Neuronal stem cell (in vitro differentiated cells): ENCODE data around the gene FOXP1.

Experiments
- DNase-seq: peaks from one replicate; pipeline ENCODE4 v3.0.0-alpha.2; 2013; ENCODE audit warnings: low spot score
- H2AFZ ChIP-seq: one replicate; pipeline ENCODE4 v1.6.1; 2013; ENCODE audit warnings: mild to moderate bottlenecking, low read length, inconsistent platforms
- H2AK5ac ChIP-seq: 2 replicates; pipeline ENCODE4 v1.6.1; 2013; ENCODE audit warnings: low read depth, mild to moderate bottlenecking, inconsistent platforms, low read length, moderate library complexity, mixed read lengths
- H2BK120ac ChIP-seq: 2 replicates; pipeline ENCODE4 v1.6.1; 2013; ENCODE audit warnings: low read depth, mild to moderate bottlenecking, inconsistent platforms, low read length, moderate library complexity, mixed read lengths
- H2BK12ac ChIP-seq: one replicate; pipeline ENCODE4 v1.6.1; 2013; ENCODE audit warnings: low read length, inconsistent platforms
- H2BK15ac ChIP-seq: 2 replicates; pipeline ENCODE4 v1.6.1; 2013; ENCODE audit warnings: mild to moderate bottlenecking, low read length, inconsistent platforms, mixed read lengths
- H2BK5ac ChIP-seq: one replicate; pipeline ENCODE4 v1.6.1; 2013; ENCODE audit warnings: inconsistent platforms, mild to moderate bottlenecking, low read length, moderate library complexity
- H3K14ac ChIP-seq: one replicate; pipeline ENCODE4 v1.6.1; 2013; ENCODE audit warnings: low read length, inconsistent platforms
- H3K18ac ChIP-seq: 2 replicates; pipeline ENCODE4 v1.6.1; 2013; ENCODE audit warnings: low read length, inconsistent platforms
- H3K23ac ChIP-seq: 2 replicates; pipeline ENCODE4 v1.6.1; 2013; ENCODE audit warnings: low read depth, mild to moderate bottlenecking, mixed read lengths, low read length, inconsistent platforms; ENCODE audit not compliant: poor library complexity
- H3K27ac ChIP-seq: replicated peaks from 3 replicates; pipeline ENCODE4 v1.5.1; 2013; ENCODE audit warnings: low read length, inconsistent platforms
- H3K27me3 ChIP-seq, 3 experiments: 2 replicates each; pipeline ENCODE4 v1.6.1; 2013; ENCODE audit warnings: low read length in 3 of 3, mild to moderate bottlenecking in 2 of 3, inconsistent platforms in 1 of 3, low read depth in 1 of 3, mixed read lengths in 1 of 3, moderate library complexity in 1 of 3; ENCODE audit not compliant: control insufficient read depth in 3 of 3, insufficient read depth in 3 of 3
- H3K36me3 ChIP-seq, 2 donors: replicated peaks in 1 of 2; 2 replicates each; pipeline ENCODE4 v1.6.1; 2013; ENCODE audit warnings: low read length in 2 of 2; ENCODE audit not compliant: control insufficient read depth in 2 of 2, insufficient read depth in 2 of 2
- H3K4ac ChIP-seq: 2 replicates; pipeline ENCODE4 v1.6.1; 2013; ENCODE audit warnings: inconsistent platforms, mild to moderate bottlenecking, low read length, moderate library complexity
- H3K4me1 ChIP-seq, 2 donors: 1 replicate in 1 of 2; 2 replicates in 1 of 2; pipeline ENCODE4 v1.6.1; 2013; ENCODE audit warnings: low read length in 2 of 2, low read depth in 1 of 2; ENCODE audit not compliant: control insufficient read depth in 2 of 2, insufficient read depth in 1 of 2
- H3K4me2 ChIP-seq: one replicate; pipeline ENCODE4 v1.6.1; 2013; ENCODE audit warnings: mild to moderate bottlenecking, low read length, inconsistent platforms; ENCODE audit not compliant: insufficient read depth, poor library complexity, severe bottlenecking
- H3K4me3 ChIP-seq, 2 donors: 2 replicates each; pipeline ENCODE4 v1.5.1; 2013; ENCODE audit warnings: low read length in 2 of 2, mild to moderate bottlenecking in 2 of 2, inconsistent platforms in 1 of 2, moderate library complexity in 1 of 2
- H3K79me1 ChIP-seq: one replicate; pipeline ENCODE4 v1.6.1; 2013; ENCODE audit warnings: low read depth, mild to moderate bottlenecking, inconsistent platforms, low read length, moderate library complexity
- H3K9ac ChIP-seq: one replicate; pipeline ENCODE4 v1.6.1; 2013; ENCODE audit warnings: mild to moderate bottlenecking, low read depth, low read length, inconsistent platforms; ENCODE audit not compliant: poor library complexity
- H3K9me3 ChIP-seq, 2 donors: replicated peaks in 1 of 2; 2 replicates each; pipeline versions ENCODE3 to v1.6.1; 2013; ENCODE audit warnings: low read length in 2 of 2, mild to moderate bottlenecking in 2 of 2, inconsistent platforms in 1 of 2, low read depth in 1 of 2, mixed read lengths in 1 of 2, moderate library complexity in 1 of 2; ENCODE audit not compliant: control insufficient read depth in 2 of 2, insufficient read depth in 1 of 2
- H4K8ac ChIP-seq: one replicate; pipeline ENCODE4 v1.6.1; 2013; ENCODE audit warnings: low read depth, mild to moderate bottlenecking, inconsistent platforms, low read length, moderate library complexity
- H4K91ac ChIP-seq: one replicate; pipeline ENCODE4 v1.6.1; 2013; ENCODE audit warnings: low read length, low read depth, mild to moderate bottlenecking, inconsistent platforms; ENCODE audit not compliant: poor library complexity
- WGBS, 2 donors: extraction: QIAGEN DNeasy Blood & Tissue Kit; methylation state at CpG; one replicate each; pipeline ENCODE4 v1.1.7; 2013; ENCODE audit warnings: missing lambda C conversion rate in 2 of 2, mixed read lengths in 1 of 2; ENCODE audit not compliant: insufficient read length in 2 of 2, insufficient replicate concordance in 1 of 2; ENCODE audit errors: extremely low coverage in 2 of 2; 5-methylcytosine and 5-hydroxymethylcytosine counted together
- small RNA-seq: library from polyadenylated mRNA; stranded (forward); fragments of <200 nt; extraction: miRNeasy Mini kit (QIAGEN cat#:217004); gene quantifications from one replicate; pipeline ENCODE3, GENCODE V24; 2013; ENCODE audit not compliant: insufficient read depth

FOXP1 gene

GRCh38 chr3:70911719-70912118 is 671.8 kb downstream of the FOXP1 start:
- no peak overlapping the region for H3K4me2 ChIP-seq
- H3K9ac ChIP-seq = no peak overlapping the region
- no peak overlapping the region for H3K4ac ChIP-seq
- no peak overlapping the region for H2AK5ac ChIP-seq
- peaks cover 0 to 6% (median 0%) of the 10 kb centered on the region in 3 experiments for H3K27me3 ChIP-seq
- no peak overlapping the region for H4K91ac ChIP-seq
- no peaks in the 10 kb centered on the region for H3K9me3 ChIP-seq
- no peak overlapping the region for H3K14ac ChIP-seq
- no peak overlapping the region for H2BK5ac ChIP-seq
- H2BK12ac ChIP-seq = no peak overlapping the region
- H3K4me3 ChIP-seq = no peak overlapping the region
- no peaks in the 10 kb centered on the region for H3K79me1 ChIP-seq
- no peak overlapping the region for H3K27ac ChIP-seq
- WGBS, 2 donors = no CpG with 5 or more reads among the region's 5 CpGs
- H3K23ac ChIP-seq = no peak overlapping the region
- no peak overlapping the region for H2BK15ac ChIP-seq
- no peak overlapping the region for H3K18ac ChIP-seq
- H3K36me3 ChIP-seq = no peaks in the 10 kb centered on the region
- no peaks in the 10 kb centered on the region for H3K4me1 ChIP-seq
- H4K8ac ChIP-seq = no peak overlapping the region
- no peak for DNase-seq
- no peak overlapping the region for H2BK120ac ChIP-seq
- no peak overlapping the region for H2AFZ ChIP-seq

GRCh38 chr3:70905491-70905890 is 678.0 kb downstream of the FOXP1 start:
- no peak overlapping the region for H2BK15ac ChIP-seq
- H3K27me3 ChIP-seq = peaks cover 0 to 7% (median 0%) of the 10 kb centered on the region in 3 experiments
- no peaks in the 10 kb centered on the region for H3K9me3 ChIP-seq
- H3K4me2 ChIP-seq = no peak overlapping the region
- no peak overlapping the region for H3K18ac ChIP-seq
- H3K14ac ChIP-seq = no peak overlapping the region
- H2AFZ ChIP-seq = no peak overlapping the region
- DNase-seq = no peak
- no peak overlapping the region for H3K27ac ChIP-seq
- H3K4me3 ChIP-seq = no peak overlapping the region
- no peak overlapping the region for H2AK5ac ChIP-seq
- no peak overlapping the region for H4K8ac ChIP-seq
- H2BK12ac ChIP-seq = no peak overlapping the region
- no peak overlapping the region for H2BK5ac ChIP-seq
- H4K91ac ChIP-seq = no peak overlapping the region
- no peak overlapping the region for H3K9ac ChIP-seq
- no peaks in the 10 kb centered on the region for H3K4me1 ChIP-seq
- H3K36me3 ChIP-seq = no peaks in the 10 kb centered on the region
- H3K4ac ChIP-seq = no peak overlapping the region
- H2BK120ac ChIP-seq = no peak overlapping the region
- no CpG with 5 or more reads among the region's 11 CpGs for WGBS, 2 donors
- no peak overlapping the region for H3K23ac ChIP-seq
- no peaks in the 10 kb centered on the region for H3K79me1 ChIP-seq

Small RNAs within 50 kb of the gene (small RNA-seq; reads per million reads assigned to genes)
- 13.0 reads per million, percentile 67 among the genes with 10 or more reads in this experiment for gene MIR1284
